ENCODE data around the gene ZNF684.
"Not testable (repeated sequence)": the region's sequence is repeated elsewhere in the genome, so short reads cannot be mapped to it uniquely, and the experiment has no call there.

The ZNF684 gene

GRCh38 chr1:40531381-40532061 lies at the start of gene ZNF684:
Gene ZNF684, plus strand, starts transcription at chr1:40531637. Its CDS starts 1,530 bp downstream, at chr1:40533167.
- DNase-seq (ENCODE audit: low read depth): peak; percentile 78

- DNase-seq (ENCODE audit: low read depth): no peak
These were observed 36.0 kb upstream of the ZNF684 start for GRCh38 chr1:40495315-40495903.

- not testable (repeated sequence) for DNase-seq (ENCODE audit: low read depth)
These were observed 28.8 kb upstream of the ZNF684 start for GRCh38 chr1:40502651-40503050.

GRCh38 chr1:40507973-40508372 lies 23.5 kb upstream of the ZNF684 start:
- no peak for DNase-seq (ENCODE audit: low read depth)

GRCh38 chr1:40508375-40509341 lies 22.8 kb upstream of the ZNF684 start, which contains the start of gene EXO5:
Gene EXO5, plus strand, starts transcription at chr1:40508767. Its CDS starts 5,778 bp downstream, at chr1:40514545.
- DNase-seq (ENCODE audit: low read depth): peak; percentile 79

GRCh38 chr1:40519517-40519916 lies 11.9 kb upstream of the ZNF684 start:
- DNase-seq (ENCODE audit: low read depth): no peak

- no peak for DNase-seq (ENCODE audit: low read depth)
These were observed 579 bp upstream of the ZNF684 start for GRCh38 chr1:40530735-40531380.

GRCh38 chr1:40532062-40532389 lies 589 bp downstream of the ZNF684 start:
- DNase-seq (ENCODE audit: low read depth): no peak

GRCh38 chr1:40532844-40533424 lies 1.5 kb downstream of the ZNF684 start:
- DNase-seq (ENCODE audit: low read depth): no peak

- DNase-seq (ENCODE audit: low read depth): no peak
These were observed 3.2 kb downstream of the ZNF684 start for GRCh38 chr1:40534589-40534988.

- no peak for DNase-seq (ENCODE audit: low read depth)
These were observed 4.3 kb downstream of the ZNF684 start for GRCh38 chr1:40535732-40536131.

- DNase-seq (ENCODE audit: low read depth): no peak
These were observed 7.9 kb downstream of the ZNF684 start for GRCh38 chr1:40539338-40539737.

- DNase-seq (ENCODE audit: low read depth): no peak
These were observed 15.5 kb downstream of the ZNF684 start for GRCh38 chr1:40546957-40547356.

- DNase-seq (ENCODE audit: low read depth): no peak
These were observed 21.6 kb downstream of the ZNF684 start for GRCh38 chr1:40553017-40553416.

GRCh38 chr1:40554807-40555206 lies 23.4 kb downstream of the ZNF684 start:
- DNase-seq (ENCODE audit: low read depth): not testable (repeated sequence)

GRCh38 chr1:40556121-40556520 lies 24.7 kb downstream of the ZNF684 start:
- DNase-seq (ENCODE audit: low read depth): no peak

- DNase-seq (ENCODE audit: low read depth): not testable (repeated sequence)
These were observed 26.8 kb downstream of the ZNF684 start for GRCh38 chr1:40558241-40558640.

GRCh38 chr1:40562185-40562584 lies 30.7 kb downstream of the ZNF684 start:
- DNase-seq (ENCODE audit: low read depth): no peak

GRCh38 chr1:40563266-40563665 lies 31.8 kb downstream of the ZNF684 start:
- no peak for DNase-seq (ENCODE audit: low read depth)

GRCh38 chr1:40564506-40564905 lies 33.1 kb downstream of the ZNF684 start:
- DNase-seq (ENCODE audit: low read depth): no peak

- DNase-seq (ENCODE audit: low read depth): no peak
These were observed 33.5 kb downstream of the ZNF684 start for GRCh38 chr1:40564913-40565312.

GRCh38 chr1:40567825-40568224 lies 36.4 kb downstream of the ZNF684 start:
- DNase-seq (ENCODE audit: low read depth): no peak

All from activated T-helper 9 cell treated with anti-CD3 and anti-CD28 coated beads, Interleukin-2, amount 50 U/mL, for 16 hours (primary cell).